ENCODE data around the gene PRELID3B. TPM values are rescaled to one million over a fixed set of nuclear protein-coding genes. Genes with fewer than 3 reads are reported as not detected.

PRELID3B gene
- total RNA-seq, 4 donors from 2014 or later: 19.2 to 34.5 (median 23.1) TPM

- Histone ChIP-seq H3K27ac (no peak overlapping the region), H3K4me3 (no peak overlapping the region), H3K27me3 (no peaks in the 10 kb centered on the region), H3K36me3 (peaks cover 2 to 100% (median 33%) of the 10 kb centered on the region in 3 donors), H3K9me3 (no peaks in the 10 kb centered on the region), H3K4me1 (no peaks in the 10 kb centered on the region)
- DNase-seq (ENCODE audit: low spot score in 2 of 2): no peak
- TF ChIP-seq, protein P1, sequence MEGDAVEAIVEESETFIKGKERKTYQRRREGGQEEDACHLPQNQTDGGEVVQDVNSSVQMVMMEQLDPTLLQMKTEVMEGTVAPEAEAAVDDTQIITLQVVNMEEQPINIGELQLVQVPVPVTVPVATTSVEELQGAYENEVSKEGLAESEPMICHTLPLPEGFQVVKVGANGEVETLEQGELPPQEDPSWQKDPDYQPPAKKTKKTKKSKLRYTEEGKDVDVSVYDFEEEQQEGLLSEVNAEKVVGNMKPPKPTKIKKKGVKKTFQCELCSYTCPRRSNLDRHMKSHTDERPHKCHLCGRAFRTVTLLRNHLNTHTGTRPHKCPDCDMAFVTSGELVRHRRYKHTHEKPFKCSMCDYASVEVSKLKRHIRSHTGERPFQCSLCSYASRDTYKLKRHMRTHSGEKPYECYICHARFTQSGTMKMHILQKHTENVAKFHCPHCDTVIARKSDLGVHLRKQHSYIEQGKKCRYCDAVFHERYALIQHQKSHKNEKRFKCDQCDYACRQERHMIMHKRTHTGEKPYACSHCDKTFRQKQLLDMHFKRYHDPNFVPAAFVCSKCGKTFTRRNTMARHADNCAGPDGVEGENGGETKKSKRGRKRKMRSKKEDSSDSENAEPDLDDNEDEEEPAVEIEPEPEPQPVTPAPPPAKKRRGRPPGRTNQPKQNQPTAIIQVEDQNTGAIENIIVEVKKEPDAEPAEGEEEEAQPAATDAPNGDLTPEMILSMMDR (IDR thresholded peaks at IDR 0.05): no peak
- TF ChIP-seq EP300 (IDR thresholded peaks at IDR 0.05): no peak
- TF ChIP-seq POLR2A (IDR thresholded peaks at IDR 0.05): no peak
- 86 to 89% methylated on average over 18 of the region's 18 CpGs for WGBS, 2 donors
These were observed 46.9 kb downstream of the PRELID3B start for GRCh38 chr20:58995461-58996225.

- Histone ChIP-seq H3K9me3 (no peaks in the 10 kb centered on the region), H3K27ac (no peak overlapping the region), H3K36me3 (peaks cover 2 to 100% (median 41%) of the 10 kb centered on the region in 3 donors), H3K4me1 (no peaks in the 10 kb centered on the region), H3K27me3 (no peaks in the 10 kb centered on the region), H3K4me3 (no peak overlapping the region)
- 75 to 77% methylated on average over 17 of the region's 17 CpGs for WGBS, 2 donors
- TF ChIP-seq, protein P1 (IDR thresholded peaks at IDR 0.05): no peak
- TF ChIP-seq POLR2A (IDR thresholded peaks at IDR 0.05): no peak
- no peak for TF ChIP-seq EP300 (IDR thresholded peaks at IDR 0.05)
- DNase-seq (ENCODE audit: low spot score in 2 of 2): peak in 1 of 2 donors; percentile 1
These were observed 48.0 kb downstream of the PRELID3B start for GRCh38 chr20:58994390-58995159.

DNA sequence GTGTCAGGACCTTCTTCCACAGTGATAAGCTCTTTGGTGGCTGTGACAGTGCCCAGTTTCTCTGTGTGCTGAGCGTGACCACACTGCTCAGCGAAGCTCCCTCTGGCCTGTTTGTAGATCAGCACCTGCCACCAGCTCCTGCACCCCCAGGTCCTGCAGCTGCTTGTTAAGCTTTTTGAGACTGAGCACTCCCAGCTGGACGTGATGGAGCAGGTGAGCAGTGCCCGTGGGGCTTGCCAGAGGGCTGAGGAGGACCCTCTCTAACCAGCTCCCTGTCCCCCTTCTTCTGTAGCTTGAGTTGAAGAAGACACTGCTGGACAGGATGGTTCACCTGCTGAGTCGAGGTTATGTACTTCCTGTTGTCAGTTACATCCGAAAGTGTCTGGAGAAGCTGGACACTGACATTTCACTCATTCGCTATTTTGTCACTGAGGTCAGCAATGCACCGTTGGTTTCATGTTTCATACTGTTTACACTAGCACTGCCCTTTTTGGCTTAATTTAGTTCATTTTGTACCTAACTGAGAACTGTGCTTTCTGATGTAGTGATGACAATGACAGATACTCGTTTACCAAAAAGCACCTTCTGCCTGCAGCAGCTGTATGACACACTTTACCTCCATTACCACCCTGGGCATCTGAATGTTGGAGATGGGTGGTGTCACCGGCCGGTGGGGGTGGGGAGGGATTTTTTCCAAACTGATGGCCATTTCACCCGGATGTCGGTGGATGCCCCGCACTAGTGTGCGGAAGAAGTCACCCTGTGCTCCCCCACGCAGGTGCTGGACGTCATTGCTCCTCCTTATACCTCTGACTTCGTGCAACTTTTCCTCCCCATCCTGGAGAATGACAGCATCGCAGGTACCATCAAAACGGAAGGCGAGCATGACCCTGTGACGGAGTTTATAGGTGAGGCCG lies 49.0 kb downstream of the PRELID3B start:
- Histone ChIP-seq H3K9me3 (no peaks in the 10 kb centered on the region), H3K4me1 (no peaks in the 10 kb centered on the region), H3K27me3 (no peaks in the 10 kb centered on the region), H3K36me3 (peaks cover 2 to 100% (median 51%) of the 10 kb centered on the region in 3 donors), H3K4me3 (no peak overlapping the region), H3K27ac (no peak overlapping the region)
- TF ChIP-seq EP300 (IDR thresholded peaks at IDR 0.05): no peak
- TF ChIP-seq POLR2A (IDR thresholded peaks at IDR 0.05): no peak
- TF ChIP-seq, protein P1 (IDR thresholded peaks at IDR 0.05): no peak
- WGBS, 2 donors: 85 to 90% methylated on average over 23 of the region's 23 CpGs
- peak in 1 of 2 donors; percentile 11 for DNase-seq (ENCODE audit: low spot score in 2 of 2)

GRCh38 chr20:58992911-58993310 lies 49.7 kb downstream of the PRELID3B start:
- 78 to 83% methylated on average over 3 of the region's 3 CpGs for whole genome bisulfite sequencing, 2 donors
- no peak for TF ChIP-seq POLR2A (IDR thresholded peaks at IDR 0.05)
- TF ChIP-seq EP300 (IDR thresholded peaks at IDR 0.05): no peak
- TF ChIP-seq, protein P1 (IDR thresholded peaks at IDR 0.05): no peak
- Histone ChIP-seq H3K4me3 (no peak overlapping the region), H3K27me3 (no peaks in the 10 kb centered on the region), H3K36me3 (peaks cover 2 to 100% (median 58%) of the 10 kb centered on the region in 3 donors), H3K9me3 (no peaks in the 10 kb centered on the region), H3K4me1 (no peaks in the 10 kb centered on the region), H3K27ac (no peak overlapping the region)
- no peak for DNase-seq (ENCODE audit: low spot score in 2 of 2)
